Measurements from ENCODE around the gene CUTA.
"Not testable (repeated sequence)": the region's sequence is repeated elsewhere in the genome, so short reads cannot be mapped to it uniquely, and the experiment has no call there.

The CUTA gene

GRCh38 chr6:33399881-33400280, 18.0 kb downstream of the CUTA start:
- not testable (repeated sequence) for DNase-seq

GRCh38 chr6:33398601-33399000, 19.3 kb downstream of the CUTA start:
- DNase-seq: not testable (repeated sequence)

GRCh38 chr6:33397541-33397940, 20.4 kb downstream of the CUTA start:
- no peak for DNase-seq

GRCh38 chr6:33392979-33393378, 24.9 kb downstream of the CUTA start:
- no peak for DNase-seq

DNA sequence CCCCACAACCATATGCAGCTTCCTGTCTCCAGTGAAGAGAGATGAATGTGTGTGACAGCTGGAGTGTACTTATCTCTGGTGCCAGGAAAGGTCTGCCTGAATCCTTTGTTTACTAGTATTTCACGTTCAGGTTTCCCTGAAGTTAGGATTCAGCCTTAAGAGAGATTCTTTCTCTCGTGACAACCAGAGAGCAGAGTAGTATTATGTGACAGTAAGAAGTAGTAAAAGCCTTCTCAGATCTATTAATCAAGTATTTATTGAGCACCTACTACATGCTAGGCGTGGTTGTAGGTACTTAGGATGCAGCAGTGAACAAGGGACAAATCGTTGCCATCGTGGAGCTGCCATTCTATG, 25.3 kb downstream of the CUTA start:
- peak in 1 of 5 donors; percentile 47 for DNase-seq

DNA sequence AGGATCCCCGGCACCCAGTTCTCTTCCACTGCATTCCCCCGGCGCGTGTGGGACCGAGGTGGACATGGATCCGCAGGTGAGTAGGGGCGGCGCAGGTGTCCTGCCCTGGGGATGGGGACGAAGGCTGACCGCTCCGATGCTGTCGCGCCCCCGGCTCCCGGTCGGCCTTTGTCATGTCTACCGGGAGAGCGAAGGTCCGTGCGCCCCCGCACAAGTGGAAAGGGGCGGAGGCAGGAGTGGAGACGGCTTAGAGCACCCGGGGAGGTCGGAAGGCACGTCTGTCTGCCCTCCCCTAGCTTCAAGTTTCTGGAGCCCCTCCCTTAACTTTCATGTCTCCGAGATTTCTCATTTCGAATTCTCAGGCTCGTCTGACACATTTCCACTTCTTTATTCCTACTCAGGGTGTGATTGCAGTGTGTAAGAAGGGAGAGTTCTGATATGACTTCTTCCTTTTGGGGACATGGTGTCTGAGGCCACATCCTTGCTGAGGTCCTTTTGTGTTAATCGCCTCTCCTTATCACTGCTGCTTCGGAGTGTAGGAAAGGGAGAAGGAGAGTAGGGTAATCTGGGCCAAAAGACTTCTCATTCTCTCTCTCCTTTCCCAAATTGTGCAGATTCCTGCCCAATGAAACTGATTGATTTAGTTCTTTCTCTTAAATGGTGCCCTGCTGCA, 25.8 kb downstream of the CUTA start:
- DNase-seq: peak in 2 of 5 donors; percentile 25 to 48

- peak; percentile 98 to 100 (median 99) for DNase-seq
These were observed 26.5 kb downstream of the CUTA start, which contains the start of gene KIFC1 for GRCh38 chr6:33391278-33391921. Gene KIFC1, plus strand, starts transcription at chr6:33391823. Its CDS starts 163 bp downstream, at chr6:33391986.

GRCh38 chr6:33390767-33391277, 27.1 kb downstream of the CUTA start:
- no peak for DNase-seq

- DNase-seq: no peak
These were observed 27.7 kb downstream of the CUTA start for GRCh38 chr6:33390173-33390572.

DNA sequence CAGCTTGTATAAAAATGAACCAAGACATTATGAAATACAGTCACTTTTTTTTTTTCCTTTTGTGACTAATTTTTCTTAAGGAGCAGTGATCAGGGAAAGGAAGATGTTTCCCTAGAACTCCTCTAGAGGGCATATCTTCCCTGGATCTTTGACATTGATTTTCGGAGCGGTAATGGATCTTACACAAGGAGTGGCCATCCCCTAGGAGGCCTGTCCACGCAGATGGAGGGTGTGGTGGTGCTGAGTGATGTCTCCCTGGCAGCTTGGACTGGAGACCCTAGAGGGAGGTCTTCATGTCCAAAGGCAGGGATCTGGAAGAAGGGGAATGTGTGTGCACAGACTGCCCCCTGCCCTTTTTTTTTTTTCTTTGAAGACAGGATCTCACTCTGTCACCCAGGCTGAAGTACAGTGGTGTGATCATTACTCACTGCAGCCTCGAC, 33.3 kb downstream of the CUTA start:
- no peak for DNase-seq

DNA sequence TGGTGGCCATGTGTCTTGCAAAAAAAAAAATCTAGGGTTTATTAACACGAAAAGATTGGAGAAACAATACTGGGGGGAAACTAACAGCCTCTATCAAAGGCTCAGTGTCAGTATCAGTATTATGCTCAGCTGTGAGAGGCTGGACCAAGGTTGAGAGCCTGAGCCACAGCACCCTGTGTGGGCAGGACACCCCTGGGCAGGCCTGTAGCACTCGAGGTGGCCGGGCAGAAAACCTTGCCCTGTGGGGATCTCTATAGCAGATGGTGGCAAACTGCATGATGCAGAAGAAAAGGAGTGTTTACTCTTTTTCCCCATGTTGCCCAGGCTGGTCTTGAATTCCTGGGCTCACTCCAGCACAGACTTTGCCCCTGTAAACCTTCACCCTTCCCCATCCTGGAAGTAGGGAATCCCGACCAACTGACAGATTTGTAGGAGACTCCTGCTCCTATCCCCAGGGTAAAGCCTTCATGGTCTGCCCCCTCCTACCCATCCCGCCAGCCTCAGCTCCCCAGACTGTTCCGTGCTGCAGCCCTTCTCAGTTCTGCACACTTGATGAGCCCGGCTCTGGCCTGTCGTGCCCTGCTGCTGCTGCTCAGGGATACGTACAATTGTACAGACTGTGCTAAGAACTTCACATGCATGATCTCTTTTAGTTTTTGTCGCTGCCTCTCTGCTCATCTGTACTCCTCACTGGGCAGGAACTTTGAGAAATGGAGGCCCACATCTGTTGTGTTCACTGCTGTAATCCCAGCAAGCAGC, 34.3 kb downstream of the CUTA start:
- no peak for DNase-seq

- DNase-seq: no peak
These were observed 37.5 kb downstream of the CUTA start for GRCh38 chr6:33380272-33380981.

GRCh38 chr6:33379184-33379583, 38.7 kb downstream of the CUTA start:
- not testable (repeated sequence) for DNase-seq

GRCh38 chr6:33377171-33377570, 40.7 kb downstream of the CUTA start:
- DNase-seq: no peak

DNA sequence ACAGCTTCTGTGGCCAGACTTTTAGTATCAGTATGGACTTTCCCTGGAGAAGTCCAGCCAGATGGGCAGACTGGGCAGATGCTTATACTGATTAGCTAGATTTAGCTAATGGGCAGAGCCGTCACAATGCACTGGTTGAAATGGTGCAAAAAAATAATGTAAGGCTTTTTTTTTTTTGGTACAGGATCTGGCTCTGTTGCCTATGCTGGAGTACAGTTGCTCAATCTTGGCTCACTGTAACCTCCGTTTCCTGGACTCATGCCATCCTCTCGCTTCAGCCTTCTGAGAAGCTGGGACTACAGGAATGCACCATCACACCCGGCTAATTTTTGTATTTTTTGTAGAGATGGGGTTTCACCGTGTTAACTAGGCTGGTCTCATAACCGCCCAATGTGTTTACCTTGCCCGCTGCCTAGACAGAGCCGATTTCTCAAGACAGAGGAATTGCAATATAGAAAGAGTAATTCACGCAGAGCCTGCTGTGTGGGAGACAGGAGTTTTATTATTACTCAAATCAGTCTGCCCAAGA, 42.7 kb downstream of the CUTA start:
- DNase-seq: no peak

DNA sequence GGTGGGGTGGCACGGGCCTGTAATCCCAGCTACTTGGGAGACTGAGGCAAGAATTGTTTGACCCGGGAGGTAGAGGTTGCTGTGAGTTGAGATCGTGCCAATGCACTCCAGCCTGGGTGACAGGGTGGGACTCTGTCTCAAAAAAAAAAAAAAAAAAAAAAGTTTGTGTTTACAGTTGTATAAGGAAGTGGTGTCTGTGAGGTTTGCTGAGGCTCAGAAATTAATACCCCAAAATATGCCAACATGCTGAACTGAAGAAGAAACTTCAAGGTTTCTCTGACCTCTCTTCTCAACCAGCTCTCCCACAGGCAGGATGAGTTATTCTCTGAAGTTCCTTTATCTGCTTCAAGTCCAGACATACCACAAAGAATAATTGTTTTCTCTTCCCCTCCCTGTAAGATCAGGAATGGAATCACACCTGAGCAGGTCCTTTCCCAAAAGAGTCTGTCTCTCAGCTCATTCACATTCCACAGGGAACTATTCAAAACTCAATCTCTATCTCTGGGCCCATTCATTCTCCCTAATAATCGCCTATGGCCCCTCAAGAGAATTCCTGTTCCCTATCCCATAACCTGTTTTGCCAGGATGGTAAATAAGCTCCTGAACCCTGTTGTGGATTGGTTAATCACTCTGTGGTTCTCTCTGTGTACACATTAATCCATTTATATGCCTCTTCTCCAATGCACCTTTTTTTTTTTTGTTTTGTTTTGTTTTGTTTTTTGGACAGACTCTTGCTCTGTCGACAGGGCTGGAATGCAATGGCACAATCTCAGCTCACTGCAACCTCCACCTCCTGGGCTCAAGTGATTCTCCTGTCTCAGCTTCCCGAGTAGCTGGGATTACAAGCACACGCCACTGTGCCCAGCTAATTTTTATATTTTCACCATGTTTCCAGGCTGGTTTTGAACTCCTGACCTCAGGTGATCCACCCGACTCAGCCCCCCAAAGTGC, 43.7 kb downstream of the CUTA start:
- no peak for DNase-seq

- no peak for DNase-seq
These were observed 45.3 kb downstream of the CUTA start for GRCh38 chr6:33372526-33373123.

DNA sequence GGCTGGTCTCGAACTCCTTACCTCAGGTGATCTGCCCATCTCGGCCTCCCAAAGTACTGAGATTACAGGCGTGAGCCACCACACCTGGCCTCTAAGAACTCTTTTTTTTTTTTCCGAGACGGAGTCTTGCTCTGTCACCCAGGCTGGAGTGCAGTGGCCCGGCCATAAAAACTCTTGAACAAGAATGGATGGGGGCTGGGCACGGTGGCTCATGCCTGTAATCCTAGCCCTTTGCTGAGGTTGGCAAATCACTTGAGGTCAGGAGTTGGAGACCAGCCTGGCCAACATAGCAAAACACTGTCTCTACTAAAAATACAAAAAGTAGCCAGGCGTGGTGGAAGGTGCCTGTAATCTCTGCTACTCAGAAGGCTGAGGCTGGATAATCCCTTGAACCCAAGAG, 46.0 kb downstream of the CUTA start:
- DNase-seq: not testable (repeated sequence)

GRCh38 chr6:33367715-33368025, 50.2 kb downstream of the CUTA start:
- DNase-seq: not testable (repeated sequence)

DNA sequence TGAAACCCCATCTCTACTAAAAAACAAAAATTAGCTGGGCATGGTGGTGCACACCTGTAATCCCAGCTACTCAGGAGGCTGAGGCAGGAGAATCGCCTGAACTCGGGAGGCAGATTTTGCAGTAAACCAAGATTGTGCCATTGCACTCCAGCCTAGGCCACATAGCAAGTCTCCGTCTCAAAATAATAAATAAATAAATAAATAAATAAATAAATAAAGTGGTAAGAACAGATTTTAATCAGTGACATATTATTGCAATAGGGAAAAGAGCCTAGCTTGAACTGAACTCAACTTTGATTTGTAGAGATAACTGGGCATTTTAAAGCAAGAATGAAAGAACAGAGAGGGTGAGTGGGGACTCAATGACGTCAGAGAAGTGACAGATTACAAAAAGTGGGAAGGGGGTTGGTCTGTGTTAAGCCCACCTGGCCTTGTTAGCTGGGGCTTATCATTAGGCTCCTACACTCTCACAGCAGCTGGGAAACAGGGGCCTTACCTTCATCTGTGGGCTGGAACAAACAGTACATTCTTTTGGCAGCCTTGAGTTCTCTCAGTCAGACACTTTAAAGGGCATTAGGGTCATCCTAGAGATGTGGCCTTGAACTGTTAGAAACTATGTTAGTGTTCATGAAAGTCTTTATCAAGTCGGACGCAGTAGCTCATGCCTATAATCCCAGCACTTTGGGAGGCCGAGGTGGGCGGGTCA, 50.7 kb downstream of the CUTA start:
- DNase-seq: no peak

All from T-helper 1 cell (primary cell).